ENCODE measurements around the gene FNDC3B.

Gene FNDC3B

DNA sequence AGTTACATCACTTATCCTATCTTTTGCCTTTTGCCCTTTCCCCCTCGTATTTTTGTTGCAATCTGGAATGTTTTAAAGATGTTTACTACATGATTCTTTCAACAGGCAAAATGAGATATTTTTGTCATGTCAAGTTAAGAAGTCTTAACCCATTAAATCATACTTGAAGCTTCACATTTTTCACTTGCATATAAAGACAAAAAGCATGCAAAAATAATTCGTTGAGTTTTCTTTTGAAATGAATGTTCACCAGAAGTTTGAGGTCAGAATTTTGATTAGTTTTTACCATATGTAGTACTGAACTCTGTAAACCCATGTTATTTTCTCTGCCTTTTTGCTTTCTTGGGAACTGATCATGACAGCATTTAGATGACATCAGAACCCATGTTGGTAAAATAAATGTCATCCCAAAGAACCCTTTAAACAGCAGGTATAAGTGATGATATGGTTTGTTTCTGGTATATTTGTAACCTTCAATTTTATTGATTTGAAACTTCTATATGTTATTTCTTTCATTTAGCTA lies 220.4 kb downstream of the FNDC3B start:
- Histone ChIP-seq H3K4me3 (ENCODE audit: control insufficient read depth in 1 of 7, extremely low read depth in 1 of 7, insufficient read depth in 4 of 7, low read depth in 2 of 7, low read length in 6 of 7) (no peak overlapping the region), H3K4me1 (ENCODE audit: control extremely low read depth in 1 of 4, control insufficient read depth in 4 of 4, insufficient read depth in 4 of 4, low read length in 3 of 4) (no peaks in the 10 kb centered on the region), H3K36me3 (ENCODE audit: control insufficient read depth in 4 of 4, insufficient read depth in 4 of 4, low read length in 3 of 4) (peaks cover 3 to 67% (median 13%) of the 10 kb centered on the region in 4 experiments), H3K9me3 (ENCODE audit: control extremely low read depth in 1 of 5, control insufficient read depth in 4 of 5, insufficient read depth in 2 of 5, low read depth in 1 of 5, low read length in 4 of 5) (no peaks in the 10 kb centered on the region), H3K27ac (ENCODE audit: insufficient read depth in 1 of 2, low read depth in 1 of 2, low read length in 2 of 2, poor library complexity in 1 of 2, severe bottlenecking in 2 of 2) (no peak overlapping the region), H3K27me3 (replicated peaks in 2 of 5; ENCODE audit: control insufficient read depth in 4 of 5, insufficient read depth in 5 of 5, low read length in 4 of 5) (no peaks in the 10 kb centered on the region)
- ChIA-PET POLR2A (no interaction called here), CTCF (no interaction called here)
- DNase-seq = no peak
- WGBS (ENCODE audit: insufficient coverage) = no CpG with 5 or more reads among the region's 2 CpGs

- ChIA-PET POLR2A (no interaction called here), CTCF (interaction anchor here (1.1 to 2.0 kb wide), 2 partner anchors 10 to 12 kb away, joined by 3 to 5 read pairs; no protein-coding TSS in a partner anchor)
- Histone ChIP-seq H3K36me3 (ENCODE audit: control insufficient read depth in 4 of 4, insufficient read depth in 4 of 4, low read length in 3 of 4) (peaks cover 3 to 65% (median 12%) of the 10 kb centered on the region in 4 experiments), H3K4me1 (ENCODE audit: control extremely low read depth in 1 of 4, control insufficient read depth in 4 of 4, insufficient read depth in 4 of 4, low read length in 3 of 4) (no peaks in the 10 kb centered on the region), H3K27ac (ENCODE audit: insufficient read depth in 1 of 2, low read depth in 1 of 2, low read length in 2 of 2, poor library complexity in 1 of 2, severe bottlenecking in 2 of 2) (no peak overlapping the region), H3K4me3 (ENCODE audit: control insufficient read depth in 1 of 7, extremely low read depth in 1 of 7, insufficient read depth in 4 of 7, low read depth in 2 of 7, low read length in 6 of 7) (no peak overlapping the region), H3K27me3 (replicated peaks in 2 of 5; ENCODE audit: control insufficient read depth in 4 of 5, insufficient read depth in 5 of 5, low read length in 4 of 5) (no peaks in the 10 kb centered on the region), H3K9me3 (ENCODE audit: control extremely low read depth in 1 of 5, control insufficient read depth in 4 of 5, insufficient read depth in 2 of 5, low read depth in 1 of 5, low read length in 4 of 5) (no peaks in the 10 kb centered on the region)
- WGBS (ENCODE audit: insufficient coverage) = 100% methylated on average over 2 of the region's 2 CpGs
- DNase-seq = no peak
Observed at GRCh38 chr3:172260381-172260780, 221.0 kb downstream of the FNDC3B start.

- WGBS (ENCODE audit: insufficient coverage) = 94% methylated on average over 5 of the region's 5 CpGs
- POLR2A ChIA-PET = no interaction called here
- DNase-seq = no peak
- H3K4me3 ChIP-seq (ENCODE audit: control insufficient read depth in 1 of 7, extremely low read depth in 1 of 7, insufficient read depth in 4 of 7, low read depth in 2 of 7, low read length in 6 of 7) = no peak overlapping the region
- H3K4me1 ChIP-seq (ENCODE audit: control extremely low read depth in 1 of 4, control insufficient read depth in 4 of 4, insufficient read depth in 4 of 4, low read length in 3 of 4) = no peaks in the 10 kb centered on the region
- H3K27me3 ChIP-seq (replicated peaks in 2 of 5; ENCODE audit: control insufficient read depth in 4 of 5, insufficient read depth in 5 of 5, low read length in 4 of 5) = no peaks in the 10 kb centered on the region
- CTCF ChIA-PET = interaction anchor here (1.1 to 2.0 kb wide), 2 partner anchors 11 to 12 kb away, joined by 3 to 5 read pairs; no protein-coding TSS in a partner anchor
- no peaks in the 10 kb centered on the region for H3K9me3 ChIP-seq (ENCODE audit: control extremely low read depth in 1 of 5, control insufficient read depth in 4 of 5, insufficient read depth in 2 of 5, low read depth in 1 of 5, low read length in 4 of 5)
- peaks cover 3 to 59% (median 9%) of the 10 kb centered on the region in 4 experiments for H3K36me3 ChIP-seq (ENCODE audit: control insufficient read depth in 4 of 4, insufficient read depth in 4 of 4, low read length in 3 of 4)
- H3K27ac ChIP-seq (ENCODE audit: insufficient read depth in 1 of 2, low read depth in 1 of 2, low read length in 2 of 2, poor library complexity in 1 of 2, severe bottlenecking in 2 of 2) = no peak overlapping the region
Observed at GRCh38 chr3:172261054-172261453, 221.7 kb downstream of the FNDC3B start.

GRCh38 chr3:172262991-172263608 lies 223.7 kb downstream of the FNDC3B start:
- Histone ChIP-seq H3K4me1 (ENCODE audit: control extremely low read depth in 1 of 4, control insufficient read depth in 4 of 4, insufficient read depth in 4 of 4, low read length in 3 of 4) (no peaks in the 10 kb centered on the region), H3K36me3 (ENCODE audit: control insufficient read depth in 4 of 4, insufficient read depth in 4 of 4, low read length in 3 of 4) (peaks cover 1 to 56% (median 11%) of the 10 kb centered on the region in 4 experiments), H3K9me3 (ENCODE audit: control extremely low read depth in 1 of 5, control insufficient read depth in 4 of 5, insufficient read depth in 2 of 5, low read depth in 1 of 5, low read length in 4 of 5) (no peaks in the 10 kb centered on the region), H3K27ac (ENCODE audit: insufficient read depth in 1 of 2, low read depth in 1 of 2, low read length in 2 of 2, poor library complexity in 1 of 2, severe bottlenecking in 2 of 2) (no peak overlapping the region), H3K4me3 (ENCODE audit: control insufficient read depth in 1 of 7, extremely low read depth in 1 of 7, insufficient read depth in 4 of 7, low read depth in 2 of 7, low read length in 6 of 7) (no peak overlapping the region), H3K27me3 (replicated peaks in 2 of 5; ENCODE audit: control insufficient read depth in 4 of 5, insufficient read depth in 5 of 5, low read length in 4 of 5) (no peaks in the 10 kb centered on the region)
- ChIA-PET POLR2A (no interaction called here), CTCF (no interaction called here)
- no peak for DNase-seq
- no CpG with 5 or more reads among the region's 1 CpG for WGBS (ENCODE audit: insufficient coverage)

- Histone ChIP-seq H3K36me3 (ENCODE audit: control insufficient read depth in 4 of 4, insufficient read depth in 4 of 4, low read length in 3 of 4) (peaks cover 0 to 54% (median 7%) of the 10 kb centered on the region in 4 experiments), H3K27ac (ENCODE audit: insufficient read depth in 1 of 2, low read depth in 1 of 2, low read length in 2 of 2, poor library complexity in 1 of 2, severe bottlenecking in 2 of 2) (no peak overlapping the region), H3K27me3 (replicated peaks in 2 of 5; ENCODE audit: control insufficient read depth in 4 of 5, insufficient read depth in 5 of 5, low read length in 4 of 5) (no peaks in the 10 kb centered on the region), H3K9me3 (ENCODE audit: control extremely low read depth in 1 of 5, control insufficient read depth in 4 of 5, insufficient read depth in 2 of 5, low read depth in 1 of 5, low read length in 4 of 5) (no peaks in the 10 kb centered on the region), H3K4me3 (ENCODE audit: control insufficient read depth in 1 of 7, extremely low read depth in 1 of 7, insufficient read depth in 4 of 7, low read depth in 2 of 7, low read length in 6 of 7) (no peak overlapping the region), H3K4me1 (ENCODE audit: control extremely low read depth in 1 of 4, control insufficient read depth in 4 of 4, insufficient read depth in 4 of 4, low read length in 3 of 4) (no peaks in the 10 kb centered on the region)
- 100% methylated on average over 5 of the region's 7 CpGs for WGBS (ENCODE audit: insufficient coverage)
- no peak for DNase-seq
- CTCF ChIA-PET = no interaction called here
- POLR2A ChIA-PET = no interaction called here
Observed at GRCh38 chr3:172263781-172264486, 224.6 kb downstream of the FNDC3B start.

GRCh38 chr3:172266103-172266502 lies 226.7 kb downstream of the FNDC3B start:
- POLR2A ChIA-PET = no interaction called here
- Histone ChIP-seq H3K9me3 (ENCODE audit: control extremely low read depth in 1 of 5, control insufficient read depth in 4 of 5, insufficient read depth in 2 of 5, low read depth in 1 of 5, low read length in 4 of 5) (no peaks in the 10 kb centered on the region), H3K36me3 (ENCODE audit: control insufficient read depth in 4 of 4, insufficient read depth in 4 of 4, low read length in 3 of 4) (peaks cover 0 to 43% (median 6%) of the 10 kb centered on the region in 4 experiments), H3K4me3 (ENCODE audit: control insufficient read depth in 1 of 7, extremely low read depth in 1 of 7, insufficient read depth in 4 of 7, low read depth in 2 of 7, low read length in 6 of 7) (no peak overlapping the region), H3K27me3 (replicated peaks in 2 of 5; ENCODE audit: control insufficient read depth in 4 of 5, insufficient read depth in 5 of 5, low read length in 4 of 5) (no peaks in the 10 kb centered on the region), H3K27ac (ENCODE audit: insufficient read depth in 1 of 2, low read depth in 1 of 2, low read length in 2 of 2, poor library complexity in 1 of 2, severe bottlenecking in 2 of 2) (no peak overlapping the region), H3K4me1 (ENCODE audit: control extremely low read depth in 1 of 4, control insufficient read depth in 4 of 4, insufficient read depth in 4 of 4, low read length in 3 of 4) (no peaks in the 10 kb centered on the region)
- no peak for DNase-seq
- CTCF ChIA-PET = interaction anchor here (1.1 kb wide), 1 partner anchor 67 kb away, joined by 3 read pairs; no protein-coding TSS in a partner anchor
- WGBS (ENCODE audit: insufficient coverage) = 95% methylated on average over 3 of the region's 3 CpGs

DNA sequence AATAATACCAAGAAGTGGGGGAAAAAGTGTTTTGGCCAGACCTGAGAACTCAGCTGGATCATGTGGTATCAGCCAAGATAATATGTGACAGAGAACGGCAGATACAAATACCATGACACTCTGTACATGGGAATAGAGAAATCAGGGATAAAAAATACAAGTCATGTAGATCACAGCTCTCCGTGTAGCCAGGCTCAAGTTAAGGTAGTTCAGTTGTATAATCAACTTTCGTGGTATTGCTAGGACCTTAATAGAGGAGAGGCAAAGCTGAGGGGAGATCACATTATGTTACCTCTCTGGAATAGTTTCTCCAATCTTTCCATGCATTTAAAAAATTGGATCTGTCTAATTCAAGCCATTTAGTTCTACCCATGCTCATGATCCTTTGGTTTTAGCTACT lies 229.0 kb downstream of the FNDC3B start:
- Histone ChIP-seq H3K9me3 (ENCODE audit: control extremely low read depth in 1 of 5, control insufficient read depth in 4 of 5, insufficient read depth in 2 of 5, low read depth in 1 of 5, low read length in 4 of 5) (no peaks in the 10 kb centered on the region), H3K27ac (ENCODE audit: insufficient read depth in 1 of 2, low read depth in 1 of 2, low read length in 2 of 2, poor library complexity in 1 of 2, severe bottlenecking in 2 of 2) (no peak overlapping the region), H3K36me3 (ENCODE audit: control insufficient read depth in 4 of 4, insufficient read depth in 4 of 4, low read length in 3 of 4) (peaks cover 0 to 40% (median 6%) of the 10 kb centered on the region in 4 experiments), H3K4me3 (ENCODE audit: control insufficient read depth in 1 of 7, extremely low read depth in 1 of 7, insufficient read depth in 4 of 7, low read depth in 2 of 7, low read length in 6 of 7) (no peak overlapping the region), H3K4me1 (ENCODE audit: control extremely low read depth in 1 of 4, control insufficient read depth in 4 of 4, insufficient read depth in 4 of 4, low read length in 3 of 4) (no peaks in the 10 kb centered on the region), H3K27me3 (replicated peaks in 2 of 5; ENCODE audit: control insufficient read depth in 4 of 5, insufficient read depth in 5 of 5, low read length in 4 of 5) (no peaks in the 10 kb centered on the region)
- WGBS (ENCODE audit: insufficient coverage) = 100% methylated on average over 2 of the region's 3 CpGs
- ChIA-PET CTCF (interaction anchor here (1.0 kb wide), 1 partner anchor 11 kb away, joined by 4 read pairs; no protein-coding TSS in a partner anchor), POLR2A (no interaction called here)
- DNase-seq = no peak
